ENCODE measurements around the gene APBA2. TPM values are rescaled to one million over a fixed set of nuclear protein-coding genes. Genes with fewer than 3 reads are reported as not detected.
"Not testable (repeated sequence)": the region's sequence is repeated elsewhere in the genome, so short reads cannot be mapped to it uniquely, and the experiment has no call there.

Gene APBA2
- total RNA-seq = 10 to 100 TPM; 27.1 to 28.9 TPM
- 15.8 to 18.5 reads per million in 2 donors for total RNA-seq

GRCh38 chr15:28885630-28886430, at the start of gene APBA2:
TSS of gene APBA2 (plus strand) at chr15:28885974. CDS start at chr15:29053885, 167,911 bp downstream.
- peak within 1 kb of the TSS; percentile 84 for H3K4me3 Mint-ChIP-seq
- H3K4me1 Mint-ChIP-seq = peaks cover 28% of the 10 kb centered on the region
- ATAC-seq (peak; percentile 73), DNase-seq (peak in 1 of 3 donors; percentile 24)
- no peaks in the 10 kb centered on the region for H3K27me3 Mint-ChIP-seq
- peak within 1 kb of the TSS; percentile 98 for H3K27ac Mint-ChIP-seq
- H3K9me3 ChIP-seq (ENCODE audit: control insufficient read depth, low read length, poor library complexity, severe bottlenecking) = no peaks in the 10 kb centered on the region
- no peaks in the 10 kb centered on the region for H3K36me3 Mint-ChIP-seq (ENCODE audit: low read depth)

DNA sequence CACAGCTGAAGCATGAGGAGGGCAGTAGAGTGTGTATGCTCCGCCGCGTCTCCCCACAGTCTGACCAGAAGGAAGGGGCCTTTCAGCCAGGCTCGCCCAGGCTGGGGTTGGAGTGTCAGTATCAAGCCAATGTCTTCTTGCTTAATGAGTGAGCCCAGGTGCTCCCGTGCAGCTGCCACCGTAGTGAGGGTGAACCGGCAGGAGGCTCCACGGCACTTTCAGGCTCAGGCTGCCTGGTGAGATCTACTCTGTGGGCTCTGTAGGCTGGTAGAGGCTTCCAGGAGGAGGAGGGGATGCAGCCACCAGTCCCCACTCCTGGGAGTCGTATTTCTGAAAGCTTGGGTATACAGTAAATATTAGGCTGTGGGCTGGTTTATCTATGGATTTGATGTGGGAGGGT, 45.5 kb upstream of the APBA2 start:
- not testable (repeated sequence) for H3K27ac Mint-ChIP-seq; DNase-seq; H3K27me3 Mint-ChIP-seq; H3K9me3 ChIP-seq (ENCODE audit: control insufficient read depth, low read length, poor library complexity, severe bottlenecking); H3K4me3 Mint-ChIP-seq; H3K36me3 Mint-ChIP-seq (ENCODE audit: low read depth); H3K4me1 Mint-ChIP-seq; ATAC-seq

DNA sequence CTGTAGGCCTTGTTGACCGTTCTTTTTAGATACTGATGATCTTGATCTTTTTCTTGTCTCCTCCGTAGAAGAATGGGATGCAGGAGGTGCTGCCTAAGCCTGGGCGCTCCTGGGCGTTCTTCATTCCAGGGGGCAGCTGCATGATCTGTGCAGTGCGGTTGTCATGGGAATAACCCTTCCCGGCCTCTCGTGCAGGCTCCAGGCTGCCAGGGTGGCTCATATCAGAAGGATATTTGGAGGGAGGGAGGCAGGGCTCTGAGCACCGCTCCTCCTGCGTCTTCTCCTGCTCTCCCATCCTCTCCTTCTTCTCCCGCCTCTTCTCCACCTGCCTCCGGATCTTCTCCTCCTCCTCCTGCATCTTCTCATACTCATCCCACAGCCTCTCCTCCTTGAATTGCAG, 43.6 kb upstream of the APBA2 start:
- H3K9me3 ChIP-seq (ENCODE audit: control insufficient read depth, low read length, poor library complexity, severe bottlenecking); ATAC-seq; H3K27ac Mint-ChIP-seq; H3K36me3 Mint-ChIP-seq (ENCODE audit: low read depth); H3K4me1 Mint-ChIP-seq; H3K27me3 Mint-ChIP-seq; H3K4me3 Mint-ChIP-seq; DNase-seq: not testable (repeated sequence)

DNA sequence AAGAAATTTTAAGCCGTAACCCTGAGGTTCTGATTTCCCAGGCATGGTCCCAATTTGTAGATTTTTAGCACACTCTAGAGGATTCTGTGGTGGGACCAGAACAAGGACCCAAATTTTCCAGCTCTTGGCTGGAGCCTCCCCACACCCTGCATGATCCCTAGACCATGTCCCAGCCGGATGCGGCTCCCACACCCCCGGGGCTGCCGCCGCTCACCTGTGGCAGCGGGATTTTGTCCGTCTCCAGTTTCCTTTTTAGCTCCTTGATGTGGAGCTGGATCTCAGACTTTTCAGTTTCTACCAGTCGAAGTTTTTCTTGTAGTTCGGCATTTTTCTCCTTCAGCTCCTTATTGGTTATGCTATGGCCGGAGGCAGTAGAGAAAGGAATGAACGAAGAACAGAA, 42.3 kb upstream of the APBA2 start:
- DNase-seq; H3K36me3 Mint-ChIP-seq (ENCODE audit: low read depth); ATAC-seq; H3K27me3 Mint-ChIP-seq; H3K4me1 Mint-ChIP-seq; H3K4me3 Mint-ChIP-seq; H3K27ac Mint-ChIP-seq; H3K9me3 ChIP-seq (ENCODE audit: control insufficient read depth, low read length, poor library complexity, severe bottlenecking): not testable (repeated sequence)

GRCh38 chr15:28844147-28844546, 41.6 kb upstream of the APBA2 start:
- H3K4me3 Mint-ChIP-seq; H3K27ac Mint-ChIP-seq; ATAC-seq; H3K9me3 ChIP-seq (ENCODE audit: control insufficient read depth, low read length, poor library complexity, severe bottlenecking); H3K27me3 Mint-ChIP-seq; DNase-seq; H3K4me1 Mint-ChIP-seq; H3K36me3 Mint-ChIP-seq (ENCODE audit: low read depth): not testable (repeated sequence)

DNA sequence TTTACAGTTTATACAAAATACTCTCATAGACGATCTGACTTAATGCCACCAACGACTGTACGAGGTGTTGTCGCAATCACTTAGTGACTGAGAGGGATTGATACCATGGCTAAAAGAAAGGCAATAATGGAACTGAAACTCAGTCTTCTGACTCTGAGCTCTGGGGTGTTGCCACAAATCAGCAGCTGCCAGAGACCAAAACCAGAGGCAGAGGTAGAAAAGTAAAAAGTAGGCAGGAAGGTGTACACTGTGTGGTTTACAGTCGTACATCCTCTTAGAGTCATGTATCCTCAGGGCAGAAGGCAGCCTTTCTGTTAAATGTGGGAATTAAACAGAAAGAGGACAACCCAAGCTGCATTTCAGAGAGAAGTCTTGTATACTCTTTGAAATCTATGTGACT, 38.5 kb upstream of the APBA2 start:
- not testable (repeated sequence) for DNase-seq; H3K9me3 ChIP-seq (ENCODE audit: control insufficient read depth, low read length, poor library complexity, severe bottlenecking); H3K27ac Mint-ChIP-seq; H3K4me1 Mint-ChIP-seq; H3K27me3 Mint-ChIP-seq; H3K36me3 Mint-ChIP-seq (ENCODE audit: low read depth); H3K4me3 Mint-ChIP-seq
- peak; percentile 60 for ATAC-seq

- not testable (repeated sequence) for H3K4me3 Mint-ChIP-seq; DNase-seq; ATAC-seq; H3K9me3 ChIP-seq (ENCODE audit: control insufficient read depth, low read length, poor library complexity, severe bottlenecking); H3K27ac Mint-ChIP-seq; H3K4me1 Mint-ChIP-seq; H3K27me3 Mint-ChIP-seq; H3K36me3 Mint-ChIP-seq (ENCODE audit: low read depth)
Observed at GRCh38 chr15:28847959-28848358, 37.8 kb upstream of the APBA2 start.

DNA sequence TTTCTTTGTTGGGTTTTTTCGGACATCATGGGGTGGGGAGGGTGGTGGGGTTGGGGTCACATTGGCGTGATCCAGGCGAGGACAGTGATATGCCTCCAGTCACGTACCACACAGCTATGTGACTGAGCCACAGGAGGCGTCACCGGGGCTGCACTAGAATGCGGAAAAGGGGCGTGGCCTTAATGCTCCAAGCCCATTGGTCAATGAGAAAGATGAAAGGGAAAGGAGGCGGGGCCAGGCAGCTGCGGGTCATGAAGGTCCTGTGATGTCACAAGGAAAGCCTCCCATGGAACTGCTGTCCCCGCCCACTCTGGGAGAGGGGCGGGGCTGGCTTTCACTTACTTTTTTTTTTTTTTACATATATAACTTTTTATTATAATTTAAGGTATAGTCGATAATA, 37.3 kb upstream of the APBA2 start, which contains the start of gene GOLGA6L7:
Gene GOLGA6L7 (minus strand): TSS at position 124 of the 400 bp plus-strand sequence. CDS start 95 bp downstream, at position 29.
- H3K4me3 Mint-ChIP-seq; H3K4me1 Mint-ChIP-seq; DNase-seq; H3K27ac Mint-ChIP-seq; H3K27me3 Mint-ChIP-seq; H3K36me3 Mint-ChIP-seq (ENCODE audit: low read depth); ATAC-seq; H3K9me3 ChIP-seq (ENCODE audit: control insufficient read depth, low read length, poor library complexity, severe bottlenecking): not testable (repeated sequence)

- H3K4me1 Mint-ChIP-seq; ATAC-seq; H3K4me3 Mint-ChIP-seq; H3K9me3 ChIP-seq (ENCODE audit: control insufficient read depth, low read length, poor library complexity, severe bottlenecking); H3K36me3 Mint-ChIP-seq (ENCODE audit: low read depth); DNase-seq; H3K27me3 Mint-ChIP-seq; H3K27ac Mint-ChIP-seq: not testable (repeated sequence)
Observed at GRCh38 chr15:28849271-28849670, 36.5 kb upstream of the APBA2 start.

DNA sequence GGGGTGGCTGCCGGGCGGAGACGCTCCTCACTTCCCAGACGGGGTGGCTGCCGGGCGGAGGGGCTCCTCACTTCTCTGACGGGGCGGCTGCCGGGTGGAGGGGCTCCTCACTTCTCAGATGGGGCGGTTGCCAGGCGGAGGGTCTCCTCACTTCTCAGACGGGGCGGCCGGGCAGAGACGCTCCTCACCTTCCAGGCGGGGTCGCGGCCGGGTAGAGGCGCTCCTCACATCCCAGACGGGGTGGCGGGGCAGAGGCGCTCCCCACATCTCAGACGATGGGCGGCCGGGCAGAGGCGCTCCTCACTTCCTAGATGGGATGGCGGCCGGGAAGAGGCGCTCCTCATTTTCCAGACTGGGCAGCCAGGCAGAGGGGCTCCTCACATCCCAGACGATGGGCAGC, 36.0 kb upstream of the APBA2 start:
- DNase-seq; H3K4me3 Mint-ChIP-seq; H3K36me3 Mint-ChIP-seq (ENCODE audit: low read depth); ATAC-seq; H3K27ac Mint-ChIP-seq; H3K27me3 Mint-ChIP-seq; H3K9me3 ChIP-seq (ENCODE audit: control insufficient read depth, low read length, poor library complexity, severe bottlenecking); H3K4me1 Mint-ChIP-seq: not testable (repeated sequence)

- not testable (repeated sequence) for H3K36me3 Mint-ChIP-seq (ENCODE audit: low read depth); DNase-seq; H3K9me3 ChIP-seq (ENCODE audit: control insufficient read depth, low read length, poor library complexity, severe bottlenecking); H3K27ac Mint-ChIP-seq; H3K4me1 Mint-ChIP-seq; H3K4me3 Mint-ChIP-seq; ATAC-seq; H3K27me3 Mint-ChIP-seq
Observed at GRCh38 chr15:28853654-28854053, 32.1 kb upstream of the APBA2 start.

DNA sequence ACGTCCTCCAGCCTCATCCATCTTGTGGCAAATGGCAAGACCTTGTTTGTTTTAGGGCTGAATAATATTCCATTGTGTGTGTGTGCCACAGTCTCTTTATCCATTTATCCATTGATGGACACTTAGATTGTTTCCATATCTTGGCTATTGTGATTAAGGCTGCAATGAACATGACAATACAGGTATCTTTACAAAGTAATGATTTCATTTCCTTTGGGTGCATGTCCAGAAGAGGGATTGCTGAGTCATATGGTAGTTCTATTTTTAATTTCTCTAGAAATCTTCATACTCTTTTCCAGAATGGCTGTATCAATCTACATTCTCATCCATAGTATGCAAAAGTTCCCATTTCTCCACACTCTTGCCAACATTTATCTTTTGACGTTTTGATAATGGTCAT, 31.2 kb upstream of the APBA2 start:
- not testable (repeated sequence) for DNase-seq; H3K9me3 ChIP-seq (ENCODE audit: control insufficient read depth, low read length, poor library complexity, severe bottlenecking); H3K4me3 Mint-ChIP-seq; H3K27me3 Mint-ChIP-seq; ATAC-seq; H3K4me1 Mint-ChIP-seq; H3K36me3 Mint-ChIP-seq (ENCODE audit: low read depth); H3K27ac Mint-ChIP-seq

DNA sequence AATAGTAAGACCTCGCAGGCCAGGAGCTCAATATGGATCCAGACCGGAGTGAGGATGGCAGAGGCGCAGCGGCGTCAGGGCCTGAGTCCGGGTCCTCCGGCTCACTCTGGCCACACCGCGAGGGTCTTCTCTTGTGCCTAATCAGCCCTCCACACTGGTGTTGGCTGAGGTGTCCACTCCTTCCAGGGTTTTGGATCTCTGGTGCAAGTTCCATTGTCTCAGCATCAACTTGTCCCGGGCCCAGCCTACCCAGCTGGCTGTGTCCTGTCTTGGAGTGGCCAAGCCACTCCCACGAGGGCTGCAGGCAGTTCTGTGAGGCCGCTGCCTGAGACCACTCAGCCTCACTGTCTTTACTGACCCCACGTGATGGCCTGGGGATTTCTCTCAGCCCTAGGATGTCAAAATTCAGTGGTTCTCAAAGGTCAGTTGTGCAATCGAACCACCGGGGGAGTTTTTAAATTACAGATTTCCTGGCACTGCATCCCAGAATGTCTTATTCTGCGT, 24.7 kb upstream of the APBA2 start:
- no peaks in the 10 kb centered on the region for H3K9me3 ChIP-seq (ENCODE audit: control insufficient read depth, low read length, poor library complexity, severe bottlenecking)
- Mint-ChIP-seq H3K27me3 (no peaks in the 10 kb centered on the region), H3K36me3 (ENCODE audit: low read depth) (no peaks in the 10 kb centered on the region), H3K4me1 (peaks cover 2% of the 10 kb centered on the region), H3K27ac (no peak overlapping the region), H3K4me3 (no peak overlapping the region)
- DNase-seq = no peak
- no peak for ATAC-seq

All from T-helper 17 cell (primary cell).